ENCODE measurements around the gene ACSS2.

DNA sequence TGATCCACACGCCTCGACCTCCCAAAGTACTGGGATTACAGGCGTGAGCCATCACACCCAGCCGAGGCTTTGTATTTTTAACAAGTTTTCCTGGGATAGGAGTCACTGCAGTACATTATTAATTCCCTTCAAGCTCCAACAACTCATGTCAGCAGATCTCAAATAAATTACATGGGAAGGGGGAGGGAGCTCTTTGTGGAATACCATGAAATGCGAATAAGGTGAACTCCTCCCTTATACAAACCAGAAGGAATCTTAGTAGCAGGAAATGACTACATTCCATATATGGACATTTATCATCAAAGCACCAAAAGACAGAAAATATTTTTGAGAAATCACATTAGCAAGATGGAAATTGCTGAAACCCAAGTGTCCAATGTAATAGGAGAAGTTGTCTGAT is 76.3 kb downstream of the ACSS2 start:
- TF ChIP-seq POLR2AphosphoS5 (IDR thresholded peaks at IDR 0.05) (no peak), EP300 (IDR thresholded peaks at IDR 0.05) (no peak), CTCF (IDR thresholded peaks at IDR 0.05) (no peak)
